ENCODE results near the gene MYLK. TPM values are rescaled to one million over a fixed set of nuclear protein-coding genes. Genes with fewer than 3 reads are reported as not detected.
A peak's percentile ranks its signal among the peaks of the same experiment; 100 is the strongest.

MYLK gene
- total and polyA plus RNA-seq, 2 of the 4 experiments (the other 2 are of a cell fraction), result 299 to 484 TPM

GRCh38 chr3:123706871-123707270 is 177.3 kb downstream of the MYLK start:
- ChIA-PET CTCF (interaction anchor here (0.6 kb wide), 1 partner anchor 63 kb away, joined by 6 read pairs; no protein-coding TSS in a partner anchor), POLR2A (ENCODE audit: unreplicated experiment) (no interaction called here)
- peak; percentile 26 for DNase-seq
- Histone ChIP-seq H3K79me1 (ENCODE audit: low read depth in 1 of 2, low read length in 2 of 2) (peaks cover 0 to 20% of the 10 kb centered on the region in 2 experiments; a peak in 2 of 4 replicates), H2AK5ac (ENCODE audit: low read depth, low read length) (no peak overlapping the region), H3K36me3 (ENCODE audit: control insufficient read depth, insufficient read depth, low read length) (peaks cover 57% of the 10 kb centered on the region), H3K18ac (ENCODE audit: low read depth, low read length) (no peak overlapping the region), H3K9me3 (ENCODE audit: control insufficient read depth, insufficient read depth, low read length) (no peaks in the 10 kb centered on the region), H3K4ac (ENCODE audit: low read depth, low read length) (no peak overlapping the region), H2BK15ac (ENCODE audit: low read depth, low read length) (no peak overlapping the region), H2AK9ac (replicated peaks; ENCODE audit: low read depth, low read length, poor library complexity) (no peak overlapping the region), H3K27me3 (ENCODE audit: control insufficient read depth, insufficient read depth, low read length) (no peaks in the 10 kb centered on the region), H3K9ac (ENCODE audit: low read depth, low read length) (no peak overlapping the region), H3K9me1 (ENCODE audit: insufficient read depth, low read length) (peaks cover 15% of the 10 kb centered on the region), H2AFZ (replicated peaks; ENCODE audit: low read length, poor library complexity) (no peak overlapping the region), H4K8ac (ENCODE audit: low read depth in 2 of 2, low read length in 2 of 2) (no peak overlapping the region), H3K27ac (ENCODE audit: insufficient read depth, low read length) (no peak overlapping the region), H3K56ac (ENCODE audit: extremely low read depth, insufficient read depth, low read length) (no peak overlapping the region), H3K4me2 (ENCODE audit: low read depth, low read length) (no peak overlapping the region), H4K91ac (ENCODE audit: insufficient read depth, low read depth, low read length) (no peak overlapping the region), H3K14ac (replicated peaks; ENCODE audit: low read depth, low read length) (no peak overlapping the region), H4K20me1 (ENCODE audit: insufficient read depth, low read length) (peaks cover 1% of the 10 kb centered on the region; the same call in 1 of the 2 replicates), H3K23ac (ENCODE audit: low read depth, low read length) (no peak overlapping the region), H3K4me1 (ENCODE audit: control insufficient read depth, insufficient read depth, low read length) (peaks cover 14% of the 10 kb centered on the region), H2BK5ac (ENCODE audit: low read depth, low read length, poor library complexity, severe bottlenecking) (no peak overlapping the region), H2BK120ac (ENCODE audit: low read depth, low read length) (no peak overlapping the region), H4K5ac (ENCODE audit: low read depth, low read length) (no peak overlapping the region), H3K4me3 (ENCODE audit: insufficient read depth, low read depth, low read length) (no peak overlapping the region), H2BK20ac (ENCODE audit: low read depth, low read length) (no peak overlapping the region)
- TF ChIP-seq CTCF (conservative IDR thresholded peaks at IDR 0.05; ENCODE audit: low read depth, low read length) (no peak), POLR2A (IDR thresholded peaks at IDR 0.05; ENCODE audit: low read depth, low read length) (no peak), RAD21 (IDR thresholded peaks at IDR 0.05; ENCODE audit: low read length) (no peak), CHD1 (IDR thresholded peaks at IDR 0.05; ENCODE audit: low read depth, low read length) (no peak)
- intact Hi-C loops (cut with micrococcal nuclease), result no loop called here
- ATAC-seq (ENCODE audit: low read depth), result no peak
- in situ Hi-C loops (cut with MboI; ENCODE audit: low sequenced_read_pairs), result no loop called here
- WGBS, 2 experiments (ENCODE audit: extremely low coverage in 2 of 2, insufficient read length in 1 of 2), result 91% methylated on average over 5 of the region's 8 CpGs; no CpG with 5 or more reads in 1 of the 2 experiments
- dilution Hi-C loops (cut with HindIII; ENCODE audit: low sequenced_read_pairs, unreplicated experiment), result no loop called here
- no TSS peak for BruUV-seq (replicated peaks)

Data from IMR-90 (cell line).